ENCODE results near the gene OVAAL.

GRCh38 chr1:180568184-180568583, 9.4 kb downstream of the OVAAL start:
- no peak for TF ChIP-seq CTCF (conservative IDR thresholded peaks at IDR 0.05)
- TF ChIP-seq ZFX (IDR thresholded peaks at IDR 0.05): no peak
